ENCODE data around the gene PAF1.

Gene PAF1

DNA sequence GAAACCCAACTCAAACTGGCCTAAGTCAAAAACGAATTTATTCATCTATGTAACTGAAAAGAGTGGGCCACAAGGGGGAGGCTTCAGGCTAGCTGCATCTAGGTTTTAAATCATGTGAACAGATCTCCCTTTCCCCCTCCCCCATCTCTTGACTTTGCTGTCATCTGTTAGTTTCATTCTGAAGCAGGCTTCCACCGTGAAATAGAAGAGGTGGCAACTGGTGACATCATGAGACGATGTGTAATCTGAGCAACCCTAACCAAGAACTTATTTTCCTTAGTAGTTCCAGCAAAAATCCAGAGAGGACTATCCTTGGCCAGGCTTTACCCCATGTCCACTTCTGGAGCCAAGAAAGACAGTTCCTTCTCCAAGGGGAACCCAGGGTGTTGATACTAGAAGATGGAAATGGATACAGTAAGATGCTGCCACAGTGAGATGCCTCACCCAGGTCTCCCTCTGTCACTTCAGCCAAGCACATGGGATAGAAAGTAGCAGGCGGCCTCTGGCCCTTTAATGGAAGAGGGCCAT lies 39.3 kb downstream of the PAF1 start:
- Histone ChIP-seq H3K79me2 (ENCODE audit: insufficient read depth, low read length) (no peaks in the 10 kb centered on the region), H3K4me3 (ENCODE audit: low read depth, low read length, poor library complexity, severe bottlenecking) (no peak overlapping the region), H3K9ac (ENCODE audit: low read length) (no peak overlapping the region), H4K20me1 (ENCODE audit: insufficient read depth, low read length) (no peaks in the 10 kb centered on the region), H3K27ac (ENCODE audit: low read depth, low read length, poor library complexity, severe bottlenecking) (no peak overlapping the region), H3K9me3 (ENCODE audit: low read length) (no peaks in the 10 kb centered on the region), H3K36me3 (ENCODE audit: insufficient read depth, low read length) (peaks cover 66% of the 10 kb centered on the region), H3K4me2 (ENCODE audit: low read length) (no peak overlapping the region), H3K27me3 (ENCODE audit: insufficient read depth, low read length) (no peaks in the 10 kb centered on the region), H3K4me1 (ENCODE audit: insufficient read depth, low read length, severe bottlenecking) (no peaks in the 10 kb centered on the region), H2AFZ (ENCODE audit: low read length) (no peak overlapping the region), H3K9me2 (ENCODE audit: low read depth, low read length) (no peaks in the 10 kb centered on the region), H3F3A (ENCODE audit: insufficient read depth, low read length) (no peaks in the 10 kb centered on the region)
- TF ChIP-seq CTCF (IDR thresholded peaks at IDR 0.05; ENCODE audit: low read length), result no peak
- TF ChIP-seq EZH2 (IDR thresholded peaks at IDR 0.05; ENCODE audit: borderline replicate concordance, low read length), result no peak

DNA sequence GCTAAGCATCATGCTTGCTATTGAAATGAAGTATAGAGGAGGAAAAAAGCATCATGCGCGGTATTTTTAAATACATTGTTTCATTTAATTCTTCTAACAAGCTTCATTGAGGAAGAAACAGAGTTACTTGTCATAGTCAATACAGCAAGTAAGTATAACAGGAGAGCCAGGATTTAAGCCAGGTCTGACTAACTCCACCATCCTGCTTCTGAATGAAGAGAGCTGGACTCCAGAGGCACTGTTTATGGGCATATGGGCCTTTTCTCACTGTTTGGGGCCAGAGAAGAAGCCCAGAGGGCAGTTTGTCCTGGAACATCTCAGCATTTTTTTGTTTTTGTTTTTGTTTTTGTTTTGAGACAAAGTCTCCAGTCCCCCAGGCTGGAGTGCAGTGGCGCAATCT lies 40.8 kb downstream of the PAF1 start:
- no peaks in the 10 kb centered on the region for H3K79me2 ChIP-seq (ENCODE audit: insufficient read depth, low read length)
- H3F3A ChIP-seq (ENCODE audit: insufficient read depth, low read length), result no peaks in the 10 kb centered on the region
- peaks cover 52% of the 10 kb centered on the region for H3K36me3 ChIP-seq (ENCODE audit: insufficient read depth, low read length)

DNA sequence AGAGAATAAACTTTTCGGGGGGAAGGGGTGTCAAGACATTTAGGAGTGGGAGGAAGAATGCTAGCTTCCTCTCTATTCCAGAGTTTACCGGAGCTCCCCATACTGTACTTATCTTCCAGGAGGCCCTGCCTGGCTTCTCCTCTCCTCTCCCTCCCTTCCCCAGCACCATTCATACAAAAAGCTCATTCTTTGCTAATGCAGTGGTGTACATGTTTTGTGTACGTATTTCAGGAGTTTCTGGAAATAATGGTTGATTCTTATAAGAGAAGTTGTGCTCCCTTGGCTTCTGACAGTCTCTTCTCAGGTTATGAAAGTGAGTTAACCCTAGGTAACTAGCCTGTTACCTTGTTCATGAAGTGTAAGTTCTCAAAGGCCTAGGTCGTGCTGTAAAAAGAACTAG lies 41.6 kb downstream of the PAF1 start:
- Histone ChIP-seq H3F3A (ENCODE audit: insufficient read depth, low read length) (no peaks in the 10 kb centered on the region), H3K27me3 (ENCODE audit: insufficient read depth, low read length) (no peaks in the 10 kb centered on the region), H3K36me3 (ENCODE audit: insufficient read depth, low read length) (peaks cover 44% of the 10 kb centered on the region), H3K79me2 (ENCODE audit: insufficient read depth, low read length) (no peaks in the 10 kb centered on the region), H3K4me3 (ENCODE audit: low read depth, low read length, poor library complexity, severe bottlenecking) (no peak overlapping the region), H3K27ac (ENCODE audit: low read depth, low read length, poor library complexity, severe bottlenecking) (no peak overlapping the region), H2AFZ (ENCODE audit: low read length) (no peak overlapping the region), H3K9ac (ENCODE audit: low read length) (no peak overlapping the region), H3K9me3 (ENCODE audit: low read length) (no peaks in the 10 kb centered on the region), H3K9me2 (ENCODE audit: low read depth, low read length) (no peaks in the 10 kb centered on the region), H3K4me2 (ENCODE audit: low read length) (no peak overlapping the region), H4K20me1 (ENCODE audit: insufficient read depth, low read length) (no peaks in the 10 kb centered on the region), H3K4me1 (ENCODE audit: insufficient read depth, low read length, severe bottlenecking) (peaks cover 3% of the 10 kb centered on the region)
- TF ChIP-seq EZH2 (IDR thresholded peaks at IDR 0.05; ENCODE audit: borderline replicate concordance, low read length) (no peak), CTCF (IDR thresholded peaks at IDR 0.05; ENCODE audit: low read length) (no peak)

More for the DNA sequence above, 40.8 kb downstream of the PAF1 start:
- no peak overlapping the region for H2AFZ ChIP-seq (ENCODE audit: low read length)
- no peaks in the 10 kb centered on the region for H3K4me1 ChIP-seq (ENCODE audit: insufficient read depth, low read length, severe bottlenecking)
- no peaks in the 10 kb centered on the region for H3K9me2 ChIP-seq (ENCODE audit: low read depth, low read length)
- no peaks in the 10 kb centered on the region for H3K27me3 ChIP-seq (ENCODE audit: insufficient read depth, low read length)
- H3K4me2 ChIP-seq (ENCODE audit: low read length), result no peak overlapping the region
- H4K20me1 ChIP-seq (ENCODE audit: insufficient read depth, low read length), result no peaks in the 10 kb centered on the region
- H3K9me3 ChIP-seq (ENCODE audit: low read length), result no peaks in the 10 kb centered on the region
- no peak overlapping the region for H3K4me3 ChIP-seq (ENCODE audit: low read depth, low read length, poor library complexity, severe bottlenecking)
- no peak overlapping the region for H3K27ac ChIP-seq (ENCODE audit: low read depth, low read length, poor library complexity, severe bottlenecking)
- H3K9ac ChIP-seq (ENCODE audit: low read length), result no peak overlapping the region
- TF ChIP-seq CTCF (IDR thresholded peaks at IDR 0.05; ENCODE audit: low read length), result no peak

All from OCI-LY1 (cell line).